Measurements from ENCODE around the gene KRTAP5-3. TPM values are rescaled to one million over a fixed set of nuclear protein-coding genes. Genes with fewer than 3 reads are reported as not detected.
"Not testable (repeated sequence)": the region's sequence is repeated elsewhere in the genome, so short reads cannot be mapped to it uniquely, and the experiment has no call there.

The KRTAP5-3 gene
- total and polyA plus RNA-seq, 2 of the 13 experiments (the other 11 are each of a cell fraction or from before 2014, with no cell fraction given) = not detected

GRCh38 chr11:1607156-1607845, 962 bp downstream of the KRTAP5-3 start:
- H3K4me2 ChIP-seq (ENCODE audit: low read depth, low read length); H3K9ac ChIP-seq (ENCODE audit: insufficient read depth, low read depth, low read length); BruUV-seq (replicated peaks); H3K79me2 ChIP-seq (ENCODE audit: insufficient read depth, low read length); H4K20me1 ChIP-seq (ENCODE audit: insufficient read depth, low read length); H3K27ac ChIP-seq (ENCODE audit: extremely low read length, insufficient read depth, low read length); H3K4me1 ChIP-seq (ENCODE audit: insufficient read depth, low read length); H3K9me3 ChIP-seq (ENCODE audit: low read length); H3K36me3 ChIP-seq (replicated peaks in 1 of 2; ENCODE audit: control insufficient read depth in 1 of 2, insufficient read depth in 2 of 2, low read length in 2 of 2); in situ Hi-C loops (cut with HindIII; ENCODE audit: extremely low pct_ligation_motif_present, low pct_unique_long_range_greater_than_20kb); H3K4me3 ChIP-seq (replicated peaks in 1 of 3; ENCODE audit: insufficient read depth in 1 of 3, low read depth in 2 of 3, low read length in 3 of 3); FAIRE-seq; CTCF ChIA-PET (ENCODE audit: low intra/inter-chr PET ratio, low total read pairs); H2AFZ ChIP-seq (ENCODE audit: low read length); POLR2A ChIA-PET; intact Hi-C loops (cut with micrococcal nuclease; ENCODE audit: unreplicated experiment); DNase-seq (ENCODE audit: low spot score): not testable (repeated sequence)
- WGBS (ENCODE audit: low lambda C conversion rate) = 31% methylated on average over 16 of the region's 18 CpGs
- peak; percentile 43 for ATAC-seq
- peaks cover 2 to 38% of the 10 kb centered on the region in 2 experiments; a peak in 4 of 5 replicates for H3K27me3 ChIP-seq (ENCODE audit: control insufficient read depth in 1 of 2, insufficient read depth in 2 of 2, low read length in 2 of 2)

DNA sequence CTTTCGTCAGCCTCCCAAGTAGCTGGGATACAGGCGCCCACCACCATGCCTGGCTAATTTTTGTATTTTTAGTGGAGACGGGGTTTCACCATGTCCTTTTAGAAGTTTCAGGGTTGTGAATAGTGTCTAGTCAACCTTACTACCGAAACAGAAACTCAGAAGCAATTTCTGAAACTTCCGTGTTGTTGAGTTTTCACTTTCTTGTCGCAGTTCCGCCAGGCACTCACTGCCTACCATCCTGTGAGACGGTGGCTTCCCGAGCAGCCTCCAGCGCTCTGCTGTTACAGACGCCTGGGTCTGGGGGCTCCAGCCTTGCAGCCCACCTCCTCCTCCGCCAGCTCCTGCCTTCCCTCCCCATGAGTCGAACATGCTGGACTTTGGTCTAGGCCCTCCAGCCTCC, 2.3 kb downstream of the KRTAP5-3 start:
- POLR2A ChIA-PET; H3K4me1 ChIP-seq (ENCODE audit: insufficient read depth, low read length); intact Hi-C loops (cut with micrococcal nuclease; ENCODE audit: unreplicated experiment); ATAC-seq; H3K9me3 ChIP-seq (ENCODE audit: low read length); DNase-seq (ENCODE audit: low spot score); H3K79me2 ChIP-seq (ENCODE audit: insufficient read depth, low read length); H2AFZ ChIP-seq (ENCODE audit: low read length); H3K4me3 ChIP-seq (replicated peaks in 1 of 3; ENCODE audit: insufficient read depth in 1 of 3, low read depth in 2 of 3, low read length in 3 of 3); H3K9ac ChIP-seq (ENCODE audit: insufficient read depth, low read depth, low read length); BruUV-seq (replicated peaks); H3K36me3 ChIP-seq (replicated peaks in 1 of 2; ENCODE audit: control insufficient read depth in 1 of 2, insufficient read depth in 2 of 2, low read length in 2 of 2); CTCF ChIA-PET (ENCODE audit: low intra/inter-chr PET ratio, low total read pairs); H3K4me2 ChIP-seq (ENCODE audit: low read depth, low read length); H4K20me1 ChIP-seq (ENCODE audit: insufficient read depth, low read length); FAIRE-seq; H3K27ac ChIP-seq (ENCODE audit: extremely low read length, insufficient read depth, low read length); in situ Hi-C loops (cut with HindIII; ENCODE audit: extremely low pct_ligation_motif_present, low pct_unique_long_range_greater_than_20kb): not testable (repeated sequence)
- WGBS (ENCODE audit: low lambda C conversion rate) = 62% methylated on average over 13 of the region's 13 CpGs
- H3K27me3 ChIP-seq (ENCODE audit: control insufficient read depth in 1 of 2, insufficient read depth in 2 of 2, low read length in 2 of 2) = peaks cover 2 to 31% of the 10 kb centered on the region in 2 experiments; a peak in 4 of 5 replicates

GRCh38 chr11:1604711-1605110, 3.6 kb downstream of the KRTAP5-3 start:
- FAIRE-seq (no peak), DNase-seq (ENCODE audit: low spot score) (no peak), ATAC-seq (no peak)
- Histone ChIP-seq H3K9me3 (ENCODE audit: low read length) (no peaks in the 10 kb centered on the region), H3K27ac (ENCODE audit: extremely low read length, insufficient read depth, low read length) (no peak overlapping the region), H3K36me3 (replicated peaks in 1 of 2; ENCODE audit: control insufficient read depth in 1 of 2, insufficient read depth in 2 of 2, low read length in 2 of 2) (no peaks in the 10 kb centered on the region), H3K4me1 (ENCODE audit: insufficient read depth, low read length) (no peaks in the 10 kb centered on the region; the same call in 1 of the 2 replicates), H3K27me3 (ENCODE audit: control insufficient read depth in 1 of 2, insufficient read depth in 2 of 2, low read length in 2 of 2) (peaks cover 2 to 33% of the 10 kb centered on the region in 2 experiments; a peak in 4 of 5 replicates), H2AFZ (ENCODE audit: low read length) (no peak overlapping the region), H3K4me3 (replicated peaks in 1 of 3; ENCODE audit: insufficient read depth in 1 of 3, low read depth in 2 of 3, low read length in 3 of 3) (no peak overlapping the region), H3K9ac (ENCODE audit: insufficient read depth, low read depth, low read length) (no peak overlapping the region), H4K20me1 (ENCODE audit: insufficient read depth, low read length) (no peaks in the 10 kb centered on the region), H3K4me2 (ENCODE audit: low read depth, low read length) (no peak overlapping the region), H3K79me2 (ENCODE audit: insufficient read depth, low read length) (no peaks in the 10 kb centered on the region)
- 32% methylated on average over 5 of the region's 7 CpGs for WGBS (ENCODE audit: low lambda C conversion rate)
- in situ Hi-C loops (cut with HindIII; ENCODE audit: extremely low pct_ligation_motif_present, low pct_unique_long_range_greater_than_20kb) = no loop called here
- no peak for TF ChIP-seq ZNF775 (CRISPR knock-in tag; IDR thresholded peaks at IDR 0.05; ENCODE audit: borderline replicate concordance)
- no peak for TF ChIP-seq GABPA (IDR thresholded peaks at IDR 0.05; ENCODE audit: low read depth, low read length)
- TF ChIP-seq GABPA (CRISPR knock-in tag; IDR thresholded peaks at IDR 0.05; ENCODE audit: low read depth) = no peak
- TF ChIP-seq NCOA2 (CRISPR knock-in tag; IDR thresholded peaks at IDR 0.05) = no peak
- no peak for TF ChIP-seq SMC3 (IDR thresholded peaks at IDR 0.05; ENCODE audit: low read length)
- TF ChIP-seq, protein P1, sequence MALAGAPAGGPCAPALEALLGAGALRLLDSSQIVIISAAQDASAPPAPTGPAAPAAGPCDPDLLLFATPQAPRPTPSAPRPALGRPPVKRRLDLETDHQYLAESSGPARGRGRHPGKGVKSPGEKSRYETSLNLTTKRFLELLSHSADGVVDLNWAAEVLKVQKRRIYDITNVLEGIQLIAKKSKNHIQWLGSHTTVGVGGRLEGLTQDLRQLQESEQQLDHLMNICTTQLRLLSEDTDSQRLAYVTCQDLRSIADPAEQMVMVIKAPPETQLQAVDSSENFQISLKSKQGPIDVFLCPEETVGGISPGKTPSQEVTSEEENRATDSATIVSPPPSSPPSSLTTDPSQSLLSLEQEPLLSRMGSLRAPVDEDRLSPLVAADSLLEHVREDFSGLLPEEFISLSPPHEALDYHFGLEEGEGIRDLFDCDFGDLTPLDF (CRISPR knock-in tag; IDR thresholded peaks at IDR 0.05) = no peak
- TF ChIP-seq, protein P2, sequence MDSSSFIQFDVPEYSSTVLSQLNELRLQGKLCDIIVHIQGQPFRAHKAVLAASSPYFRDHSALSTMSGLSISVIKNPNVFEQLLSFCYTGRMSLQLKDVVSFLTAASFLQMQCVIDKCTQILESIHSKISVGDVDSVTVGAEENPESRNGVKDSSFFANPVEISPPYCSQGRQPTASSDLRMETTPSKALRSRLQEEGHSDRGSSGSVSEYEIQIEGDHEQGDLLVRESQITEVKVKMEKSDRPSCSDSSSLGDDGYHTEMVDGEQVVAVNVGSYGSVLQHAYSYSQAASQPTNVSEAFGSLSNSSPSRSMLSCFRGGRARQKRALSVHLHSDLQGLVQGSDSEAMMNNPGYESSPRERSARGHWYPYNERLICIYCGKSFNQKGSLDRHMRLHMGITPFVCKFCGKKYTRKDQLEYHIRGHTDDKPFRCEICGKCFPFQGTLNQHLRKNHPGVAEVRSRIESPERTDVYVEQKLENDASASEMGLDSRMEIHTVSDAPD (CRISPR knock-in tag; IDR thresholded peaks at IDR 0.05) = no peak
- TF ChIP-seq ZNF790 (CRISPR knock-in tag; IDR thresholded peaks at IDR 0.05; ENCODE audit: borderline replicate concordance) = no peak
- no peak for TF ChIP-seq SCMH1 (CRISPR knock-in tag; IDR thresholded peaks at IDR 0.05; ENCODE audit: borderline replicate concordance)
- POLR2A ChIA-PET = no interaction called here
- intact Hi-C loops (cut with micrococcal nuclease; ENCODE audit: unreplicated experiment) = no loop called here
- CTCF ChIA-PET (ENCODE audit: low intra/inter-chr PET ratio, low total read pairs) = no interaction called here
- BruUV-seq (replicated peaks) = no TSS peak
